Right lobe of liver (tissue), 4 donors: Measurements from ENCODE around the gene PEX13.

Experiments used
- POLR2A ChIP-seq: fragments of 450-650 bp; IDR thresholded peaks from one replicate; pipeline ENCODE4 v1.6.1; 2017; ENCODE audit warnings: antibody characterized with exemption, mild to moderate bottlenecking
- TF ChIP-seq, protein P1 (sequence below), 4 donors: fragments of 200-600 bp in 3 of 4; fragments of 450-650 bp in 1 of 4; IDR thresholded peaks; one replicate each; pipeline versions ENCODE4 v1.5.1 to v1.8.0; 2016 to 2022; ENCODE audit warnings: antibody characterized with exemption in 4 of 4, mild to moderate bottlenecking in 2 of 4
- donor health status: DM: no; HTN: no; CAD: no.
- donor health status: DM: no; HTN: no; CAD: no.
- donor health status: DM: no; HTN: yes; CAD: no.

DNA sequence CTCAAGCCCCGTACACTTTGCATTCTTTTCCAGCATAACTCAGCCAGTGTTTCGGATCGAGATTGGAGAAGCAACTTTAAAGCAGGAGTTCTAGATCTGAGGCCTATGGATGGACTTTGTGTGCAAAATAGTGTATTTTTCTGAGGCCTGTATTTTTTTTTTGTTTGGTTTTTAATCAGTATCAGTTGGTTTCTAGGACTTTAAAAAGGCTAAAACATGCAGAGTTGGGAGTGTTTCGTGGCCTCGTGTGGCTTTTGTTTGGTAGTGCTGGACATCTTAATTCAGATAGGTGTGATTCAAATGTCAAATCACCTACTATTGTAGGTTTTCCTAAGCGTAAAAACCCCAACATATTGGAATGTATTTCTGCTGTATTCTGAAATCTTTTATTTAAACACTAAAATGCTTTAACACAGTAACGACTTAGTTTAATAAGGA lies 817 bp downstream of the PEX13 start:
- TF ChIP-seq POLR2A = no peak
- TF ChIP-seq, protein P1, sequence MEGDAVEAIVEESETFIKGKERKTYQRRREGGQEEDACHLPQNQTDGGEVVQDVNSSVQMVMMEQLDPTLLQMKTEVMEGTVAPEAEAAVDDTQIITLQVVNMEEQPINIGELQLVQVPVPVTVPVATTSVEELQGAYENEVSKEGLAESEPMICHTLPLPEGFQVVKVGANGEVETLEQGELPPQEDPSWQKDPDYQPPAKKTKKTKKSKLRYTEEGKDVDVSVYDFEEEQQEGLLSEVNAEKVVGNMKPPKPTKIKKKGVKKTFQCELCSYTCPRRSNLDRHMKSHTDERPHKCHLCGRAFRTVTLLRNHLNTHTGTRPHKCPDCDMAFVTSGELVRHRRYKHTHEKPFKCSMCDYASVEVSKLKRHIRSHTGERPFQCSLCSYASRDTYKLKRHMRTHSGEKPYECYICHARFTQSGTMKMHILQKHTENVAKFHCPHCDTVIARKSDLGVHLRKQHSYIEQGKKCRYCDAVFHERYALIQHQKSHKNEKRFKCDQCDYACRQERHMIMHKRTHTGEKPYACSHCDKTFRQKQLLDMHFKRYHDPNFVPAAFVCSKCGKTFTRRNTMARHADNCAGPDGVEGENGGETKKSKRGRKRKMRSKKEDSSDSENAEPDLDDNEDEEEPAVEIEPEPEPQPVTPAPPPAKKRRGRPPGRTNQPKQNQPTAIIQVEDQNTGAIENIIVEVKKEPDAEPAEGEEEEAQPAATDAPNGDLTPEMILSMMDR (IDR thresholded peaks at IDR 0.05) = no peak
